ENCODE data around the gene TSPAN4. TPM values are rescaled to one million over a fixed set of nuclear protein-coding genes. Genes with fewer than 3 reads are reported as not detected.

Gene TSPAN4
- total RNA-seq, 6 experiments from 2014 or later: 193 to 267 (median 212) TPM

DNA sequence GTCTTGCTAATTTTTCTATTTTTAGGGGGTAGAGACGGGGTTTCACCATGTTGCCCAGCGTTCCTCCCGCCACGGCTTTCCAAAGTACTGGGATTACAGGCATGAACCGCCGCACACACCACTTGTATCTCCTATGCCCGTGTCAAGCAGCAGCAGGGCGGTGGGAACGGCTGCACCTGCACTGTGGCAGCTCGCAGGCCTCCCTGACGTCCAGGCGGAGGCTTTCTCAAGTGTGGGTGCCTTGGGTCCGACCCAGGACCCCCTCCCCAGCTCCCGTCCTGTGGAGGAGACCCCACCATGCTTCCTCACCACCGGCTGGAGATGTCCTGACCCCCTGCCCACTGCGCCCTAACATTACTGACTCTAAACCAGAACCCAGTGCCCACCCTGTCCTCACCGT lies 25.7 kb downstream of the TSPAN4 start:
- no peak for DNase-seq
- H3K36me3 Mint-ChIP-seq (ENCODE audit: low read depth): no peaks in the 10 kb centered on the region
- no peak overlapping the region for H3K4me3 Mint-ChIP-seq
- TF ChIP-seq, protein P1, sequence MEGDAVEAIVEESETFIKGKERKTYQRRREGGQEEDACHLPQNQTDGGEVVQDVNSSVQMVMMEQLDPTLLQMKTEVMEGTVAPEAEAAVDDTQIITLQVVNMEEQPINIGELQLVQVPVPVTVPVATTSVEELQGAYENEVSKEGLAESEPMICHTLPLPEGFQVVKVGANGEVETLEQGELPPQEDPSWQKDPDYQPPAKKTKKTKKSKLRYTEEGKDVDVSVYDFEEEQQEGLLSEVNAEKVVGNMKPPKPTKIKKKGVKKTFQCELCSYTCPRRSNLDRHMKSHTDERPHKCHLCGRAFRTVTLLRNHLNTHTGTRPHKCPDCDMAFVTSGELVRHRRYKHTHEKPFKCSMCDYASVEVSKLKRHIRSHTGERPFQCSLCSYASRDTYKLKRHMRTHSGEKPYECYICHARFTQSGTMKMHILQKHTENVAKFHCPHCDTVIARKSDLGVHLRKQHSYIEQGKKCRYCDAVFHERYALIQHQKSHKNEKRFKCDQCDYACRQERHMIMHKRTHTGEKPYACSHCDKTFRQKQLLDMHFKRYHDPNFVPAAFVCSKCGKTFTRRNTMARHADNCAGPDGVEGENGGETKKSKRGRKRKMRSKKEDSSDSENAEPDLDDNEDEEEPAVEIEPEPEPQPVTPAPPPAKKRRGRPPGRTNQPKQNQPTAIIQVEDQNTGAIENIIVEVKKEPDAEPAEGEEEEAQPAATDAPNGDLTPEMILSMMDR (IDR thresholded peaks at IDR 0.05): no peak
- peak overlapping the region; percentile 30; the same call in 1 of the 2 replicates for H3K27ac Mint-ChIP-seq
- peaks cover 10% of the 10 kb centered on the region for H3K4me1 Mint-ChIP-seq (ENCODE audit: low read depth)
- no peaks in the 10 kb centered on the region for H3K9me3 Mint-ChIP-seq
- H3K27me3 Mint-ChIP-seq (ENCODE audit: insufficient read depth): peaks cover 26% of the 10 kb centered on the region

DNA sequence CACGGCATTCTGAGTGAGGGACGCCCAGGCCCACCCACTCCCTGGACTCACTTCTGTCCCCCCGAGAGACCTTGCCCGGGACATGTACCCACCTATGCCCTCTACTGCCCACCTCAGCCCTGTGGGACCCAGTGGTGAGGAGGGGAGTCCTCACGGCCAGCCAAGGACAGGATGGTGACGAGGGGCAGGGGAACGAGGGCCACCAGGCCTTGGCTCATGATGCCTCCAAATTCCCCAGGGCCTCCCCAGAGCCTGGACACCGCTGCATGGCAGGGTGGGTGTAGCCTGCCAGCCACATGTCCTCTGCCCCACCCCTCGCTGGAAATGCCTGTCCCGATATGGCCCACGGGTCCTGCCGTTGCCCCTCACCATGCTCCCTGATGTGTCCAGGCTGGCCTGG lies 26.1 kb downstream of the TSPAN4 start:
- Mint-ChIP-seq H3K4me1 (ENCODE audit: low read depth) (peaks cover 10% of the 10 kb centered on the region), H3K27me3 (ENCODE audit: insufficient read depth) (peaks cover 27% of the 10 kb centered on the region), H3K36me3 (ENCODE audit: low read depth) (no peaks in the 10 kb centered on the region; the same call in 1 of the 2 replicates), H3K27ac (peak overlapping the region; percentile 30; the same call in 1 of the 2 replicates), H3K4me3 (no peak overlapping the region), H3K9me3 (no peaks in the 10 kb centered on the region)
- no peak for DNase-seq
- TF ChIP-seq, protein P1 (IDR thresholded peaks at IDR 0.05): no peak

DNA sequence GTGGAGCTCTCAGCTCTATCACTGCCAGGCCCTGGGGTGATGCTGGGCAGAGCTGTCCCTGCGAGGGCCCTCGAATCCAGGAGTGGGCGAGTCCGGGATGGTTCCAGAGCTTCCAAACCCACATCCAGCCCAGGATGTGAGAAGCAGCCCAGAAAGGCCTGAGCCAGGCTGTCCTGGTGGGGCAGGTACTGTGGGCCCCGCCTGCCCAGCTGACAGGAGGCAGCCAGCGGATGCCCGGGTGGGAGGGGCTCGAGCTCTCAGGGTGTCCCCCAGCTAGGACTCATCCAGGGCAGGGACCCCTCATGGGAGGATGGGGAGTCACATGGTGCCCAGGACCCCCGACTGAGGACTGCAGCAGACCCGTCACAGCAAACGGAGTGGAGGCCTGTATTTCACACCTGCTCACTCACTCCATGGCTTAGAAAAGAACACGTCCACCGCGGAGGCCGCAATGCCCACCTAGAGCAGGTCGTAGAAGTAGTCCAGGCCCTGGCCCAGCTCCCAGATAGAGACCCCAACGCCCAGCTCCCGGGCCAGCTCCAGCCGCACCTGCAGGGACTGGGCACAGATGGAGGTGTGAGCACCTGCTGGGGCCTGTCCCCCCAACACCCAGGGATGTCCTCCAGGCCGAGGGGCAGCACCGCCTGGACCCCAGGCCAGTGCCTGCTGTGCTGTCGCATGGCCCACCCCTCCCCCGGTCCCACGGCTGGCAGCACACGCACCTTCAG lies 26.9 kb downstream of the TSPAN4 start:
- TF ChIP-seq, protein P1 (IDR thresholded peaks at IDR 0.05): no peak
- DNase-seq: no peak
- Mint-ChIP-seq H3K9me3 (no peaks in the 10 kb centered on the region), H3K27me3 (ENCODE audit: insufficient read depth) (peaks cover 28% of the 10 kb centered on the region), H3K4me3 (no peak overlapping the region), H3K4me1 (ENCODE audit: low read depth) (peaks cover 10% of the 10 kb centered on the region), H3K36me3 (ENCODE audit: low read depth) (no peaks in the 10 kb centered on the region; the same call in 1 of the 2 replicates), H3K27ac (no peak overlapping the region; the same call in 1 of the 2 replicates)

DNA sequence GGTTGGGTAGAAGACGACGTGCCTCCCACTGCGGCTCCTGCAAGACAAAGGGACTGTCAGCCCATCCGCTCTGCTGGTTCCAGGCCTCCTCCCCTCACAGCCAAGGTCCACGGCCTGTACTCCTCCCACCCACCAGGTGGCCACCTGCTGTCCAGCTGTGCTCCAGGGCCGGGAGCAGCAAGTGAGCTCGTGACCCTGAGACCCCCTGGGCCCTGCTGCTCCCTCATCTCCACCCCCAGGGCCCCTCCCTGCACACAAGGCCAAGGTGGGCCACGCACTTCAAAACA lies 27.4 kb downstream of the TSPAN4 start:
- no peaks in the 10 kb centered on the region for H3K9me3 Mint-ChIP-seq
- DNase-seq: no peak
- peaks cover 10% of the 10 kb centered on the region for H3K4me1 Mint-ChIP-seq (ENCODE audit: low read depth)
- no peak overlapping the region for H3K4me3 Mint-ChIP-seq
- TF ChIP-seq, protein P1 (IDR thresholded peaks at IDR 0.05): peak; percentile 60
- no peaks in the 10 kb centered on the region; the same call in 1 of the 2 replicates for H3K36me3 Mint-ChIP-seq (ENCODE audit: low read depth)
- H3K27ac Mint-ChIP-seq: no peak overlapping the region
- H3K27me3 Mint-ChIP-seq (ENCODE audit: insufficient read depth): peaks cover 28% of the 10 kb centered on the region

DNA sequence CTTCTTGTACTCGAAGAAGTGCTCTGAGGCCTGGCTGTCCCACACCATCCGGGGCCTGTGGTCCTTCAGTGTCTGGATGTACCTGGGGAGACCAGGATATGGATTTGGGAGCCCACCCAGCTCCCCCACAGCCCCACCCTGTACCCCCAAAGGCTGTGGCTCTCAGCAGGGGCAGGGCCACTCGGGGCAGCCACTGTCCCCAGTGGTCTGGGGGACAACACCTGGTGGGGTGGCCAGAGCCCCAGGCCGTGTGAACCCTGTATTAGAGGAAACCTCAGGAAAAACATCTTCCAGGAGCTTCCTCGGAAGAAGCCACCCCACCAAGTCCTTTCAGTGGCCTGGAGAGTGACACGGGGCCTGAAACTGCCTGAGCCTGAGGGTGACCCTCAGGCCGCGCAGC lies 27.8 kb downstream of the TSPAN4 start:
- no peak for DNase-seq
- H3K27ac Mint-ChIP-seq: no peak overlapping the region
- H3K36me3 Mint-ChIP-seq (ENCODE audit: low read depth): no peaks in the 10 kb centered on the region; the same call in 1 of the 2 replicates
- H3K27me3 Mint-ChIP-seq (ENCODE audit: insufficient read depth): peaks cover 28% of the 10 kb centered on the region
- TF ChIP-seq, protein P1 (IDR thresholded peaks at IDR 0.05): no peak; the same call in 1 of the 2 replicates
- peaks cover 10% of the 10 kb centered on the region for H3K4me1 Mint-ChIP-seq (ENCODE audit: low read depth)
- no peak overlapping the region for H3K4me3 Mint-ChIP-seq
- H3K9me3 Mint-ChIP-seq: no peaks in the 10 kb centered on the region
